NCI-H1436 (cell line): Measurements from ENCODE around the gene P2RY14.

ENCODE experiments used
- DNase-seq: peaks from one replicate; lab custom pipeline; 2025; lab: John Stamatoyannopoulos, UW

The P2RY14 gene

DNA sequence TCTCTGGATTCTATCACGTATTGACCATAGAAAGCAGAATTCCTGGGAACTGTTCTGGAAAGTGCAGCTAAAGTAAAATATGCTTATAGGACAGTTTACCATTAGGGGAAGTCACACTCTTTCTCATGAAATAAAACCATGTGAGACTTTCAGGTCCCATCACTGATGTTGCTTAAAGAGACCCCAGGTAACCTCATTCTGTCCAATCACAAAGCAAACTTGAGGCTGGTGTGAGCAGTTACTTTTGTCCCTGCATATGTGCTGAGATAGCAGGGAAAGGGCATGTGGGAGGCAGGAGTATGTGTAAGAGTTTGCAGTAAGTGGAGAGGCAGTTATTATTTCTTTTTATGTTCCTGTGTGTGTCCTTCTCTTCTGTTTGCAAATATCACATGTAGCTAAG, 22.2 kb upstream of the P2RY14 start:
- DNase-seq: no peak

GRCh38 chr3:151299006-151299405, 20.7 kb upstream of the P2RY14 start:
- no peak for DNase-seq

DNA sequence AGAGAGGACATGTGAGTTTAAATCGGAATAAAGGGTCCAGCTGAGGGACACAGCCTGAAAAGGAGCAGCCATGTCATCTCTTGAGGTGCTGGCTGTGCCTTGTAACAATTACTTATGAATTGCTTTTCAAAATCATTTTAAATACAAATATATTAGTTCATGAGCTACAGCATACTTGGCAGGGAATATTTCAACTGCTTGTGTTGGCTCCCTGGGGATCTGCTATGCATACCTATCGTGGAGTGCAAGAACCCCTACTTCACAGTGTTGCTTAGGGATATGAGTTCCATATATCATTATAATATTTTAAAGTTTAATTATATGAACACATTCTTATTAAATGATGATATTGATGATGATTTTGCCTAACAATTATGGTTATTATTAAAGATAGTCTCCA, 19.1 kb upstream of the P2RY14 start:
- DNase-seq: no peak

DNA sequence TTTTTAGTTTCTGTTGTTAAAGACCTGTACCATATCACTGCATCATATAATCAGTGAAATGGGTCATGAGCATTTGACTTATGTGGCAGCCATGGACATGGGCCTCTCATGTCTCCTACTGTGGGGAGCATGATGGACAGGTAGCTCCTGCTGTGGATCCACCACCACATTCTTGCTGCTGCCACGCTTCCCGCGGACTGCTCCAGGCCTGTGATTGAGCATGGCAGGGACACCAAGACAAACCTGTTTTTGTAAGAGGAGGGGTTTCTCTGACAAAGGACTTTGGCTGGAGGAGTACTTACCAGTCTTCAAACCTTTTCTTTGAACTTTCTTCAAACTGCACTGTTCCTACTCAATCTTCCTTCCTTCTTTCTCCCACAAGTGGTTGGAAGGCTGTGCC, 17.9 kb upstream of the P2RY14 start:
- DNase-seq: no peak

DNA sequence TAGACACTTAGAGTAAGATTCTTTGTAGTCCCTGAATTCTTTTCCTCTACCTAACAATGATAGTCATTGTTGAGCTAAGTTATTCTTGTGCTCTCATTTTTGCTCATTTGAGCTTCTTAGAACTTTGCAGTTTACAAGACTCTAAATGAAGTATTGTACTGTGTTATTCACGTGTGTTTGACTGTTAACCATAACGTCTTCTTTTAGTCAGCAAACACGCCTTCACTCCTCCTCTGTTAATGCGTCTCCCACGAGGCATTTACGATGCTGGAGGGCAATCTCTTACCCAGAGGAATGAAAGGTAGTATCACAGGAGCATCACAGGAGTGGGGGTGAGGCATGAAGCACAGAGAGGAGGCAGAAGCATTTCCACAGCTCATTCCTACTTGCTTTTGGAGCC, 14.8 kb upstream of the P2RY14 start:
- no peak for DNase-seq

GRCh38 chr3:151290673-151291072, 12.3 kb upstream of the P2RY14 start:
- DNase-seq: no peak

DNA sequence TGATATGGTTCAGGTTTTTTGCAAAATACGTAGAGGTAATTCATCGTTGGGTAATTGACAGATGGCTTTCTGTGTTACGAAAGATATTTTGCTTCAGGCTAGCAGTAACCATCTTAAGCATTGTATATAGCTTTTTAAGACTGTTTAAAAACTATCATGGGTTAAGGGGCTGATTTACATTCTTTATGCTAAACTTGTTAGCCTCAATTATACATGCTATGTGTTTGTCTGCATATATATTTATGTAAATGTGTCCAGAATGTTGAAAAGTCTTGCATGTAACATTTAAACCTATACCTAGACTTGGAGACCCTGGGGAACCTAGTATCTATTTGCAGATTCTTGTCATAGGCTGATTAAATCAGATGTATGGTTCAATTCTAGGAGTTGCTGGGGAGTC, 11.1 kb upstream of the P2RY14 start:
- no peak for DNase-seq

- DNase-seq: no peak
Observed at GRCh38 chr3:151285940-151286339, 7.6 kb upstream of the P2RY14 start.

GRCh38 chr3:151283907-151284461, 5.6 kb upstream of the P2RY14 start:
- no peak for DNase-seq

DNA sequence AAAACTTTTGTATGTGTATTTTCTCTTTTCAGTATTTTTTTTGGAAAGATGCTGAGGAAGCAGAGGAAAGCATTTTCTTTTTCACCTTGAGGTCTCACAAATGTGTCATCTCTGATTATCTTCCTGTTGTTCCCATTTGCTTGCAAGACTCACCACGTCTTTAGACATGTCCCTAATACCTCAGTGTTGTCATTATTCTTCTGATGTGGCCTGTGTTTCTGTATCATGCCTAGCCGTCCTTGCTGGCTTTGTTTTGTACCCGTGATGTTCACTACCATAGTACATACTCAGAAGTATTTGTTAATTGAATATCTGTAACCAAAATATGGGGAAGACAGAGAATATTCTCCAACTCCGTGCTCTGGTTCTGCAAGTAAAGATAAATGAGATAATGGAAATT, 5.0 kb upstream of the P2RY14 start:
- DNase-seq: no peak

- peak; percentile 50 for DNase-seq
Observed at GRCh38 chr3:151282921-151283320, 4.6 kb upstream of the P2RY14 start.

GRCh38 chr3:151281671-151282324, 3.5 kb upstream of the P2RY14 start:
- no peak for DNase-seq

DNA sequence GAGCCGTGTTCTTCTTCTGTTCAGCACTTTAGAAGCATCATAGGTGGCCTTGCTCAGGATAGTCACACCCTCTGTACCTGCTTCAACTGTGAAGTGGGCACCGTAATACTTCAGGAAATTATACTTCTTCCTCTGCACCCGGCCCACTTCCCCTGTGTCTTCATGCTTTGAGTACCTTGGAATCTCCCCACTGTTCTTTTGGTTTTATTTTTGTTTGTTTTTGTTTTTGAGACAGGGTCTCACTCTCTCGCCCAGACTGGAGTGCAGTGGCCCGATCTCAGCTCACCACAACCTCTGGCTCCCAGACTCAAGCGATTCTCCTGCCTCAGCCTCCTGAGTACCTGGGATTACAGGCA, 1.7 kb downstream of the P2RY14 start:
- DNase-seq: no peak

GRCh38 chr3:151276038-151276686, 2.2 kb downstream of the P2RY14 start:
- no peak for DNase-seq

DNA sequence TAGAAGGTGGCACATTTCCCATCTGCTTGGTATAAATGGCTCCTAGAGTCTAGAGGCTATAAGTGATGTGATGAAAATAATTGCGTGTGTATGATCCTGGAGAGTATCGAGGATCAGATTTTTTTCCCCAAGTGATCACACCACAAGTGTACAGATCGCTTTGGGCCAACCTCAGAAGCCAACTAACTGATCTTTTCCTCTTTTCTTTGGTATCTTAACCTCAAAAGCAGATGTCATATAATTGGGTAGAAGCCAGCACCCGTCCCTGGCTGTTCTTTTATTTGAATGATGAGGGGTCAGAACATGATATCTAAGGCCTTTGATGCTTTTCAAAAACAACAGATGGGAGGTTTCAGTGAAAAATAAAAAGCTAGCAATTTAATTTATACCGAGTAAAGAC, 3.3 kb downstream of the P2RY14 start:
- DNase-seq: no peak

DNA sequence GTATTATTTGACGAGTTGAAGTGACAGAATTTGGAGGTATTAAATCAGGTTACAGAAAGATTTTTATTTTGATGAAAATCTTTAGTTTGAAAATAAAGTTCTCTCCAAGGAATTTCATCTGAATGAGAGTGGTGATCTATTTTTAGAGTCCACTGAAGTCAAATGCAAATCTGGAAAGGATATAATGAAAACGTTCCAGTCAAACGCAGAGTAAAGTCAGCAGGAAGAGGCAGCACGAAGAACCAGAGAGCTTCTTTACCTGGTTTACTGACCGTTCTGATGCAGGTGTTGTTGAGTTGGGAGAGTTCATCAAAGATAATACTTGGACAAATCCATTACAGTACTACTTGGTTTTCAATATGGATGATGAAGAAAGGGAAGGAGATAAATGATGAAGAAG, 8.7 kb downstream of the P2RY14 start:
- DNase-seq: no peak

GRCh38 chr3:151268267-151269235, 9.8 kb downstream of the P2RY14 start:
- DNase-seq: no peak

DNA sequence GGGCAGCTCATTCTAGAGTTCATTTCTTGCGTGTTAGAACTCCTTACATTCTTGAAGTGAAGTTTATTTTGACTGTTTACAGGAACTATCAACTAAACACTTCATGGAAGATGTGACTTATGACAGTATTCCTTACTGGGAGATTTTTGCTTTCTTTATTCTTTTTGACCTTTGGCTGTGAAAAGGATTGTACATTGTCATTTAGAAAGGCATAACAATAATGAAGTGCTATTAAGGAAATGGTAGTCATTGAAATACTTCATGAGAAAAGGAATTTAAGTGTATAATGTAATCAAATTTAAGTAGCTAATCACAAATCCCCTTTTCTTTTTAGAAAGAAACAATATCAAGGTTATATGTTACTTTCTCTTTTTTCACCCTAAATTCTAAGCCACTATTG, 11.3 kb downstream of the P2RY14 start:
- no peak for DNase-seq

DNA sequence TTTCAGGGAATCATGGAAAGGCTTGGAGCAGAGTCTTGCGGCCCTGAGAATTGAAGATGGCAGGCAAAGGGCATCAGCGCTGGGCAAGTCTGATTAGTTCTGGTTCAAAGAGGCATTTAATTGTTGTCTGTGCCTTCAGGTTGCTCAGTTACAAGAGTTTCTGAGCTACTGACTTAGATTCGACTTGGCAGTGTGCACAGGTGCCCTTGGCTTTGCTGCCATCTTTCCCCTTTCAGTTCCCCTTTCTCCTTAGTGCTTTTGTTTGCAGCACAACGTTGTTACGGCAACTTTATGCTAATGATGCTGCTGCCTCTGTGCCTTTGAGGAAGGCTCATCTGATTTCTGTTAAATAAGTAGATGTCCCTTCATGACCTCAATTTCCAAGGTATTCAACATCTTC, 12.5 kb downstream of the P2RY14 start:
- DNase-seq: peak; percentile 27

GRCh38 chr3:151265166-151265565, 13.2 kb downstream of the P2RY14 start:
- DNase-seq: no peak

- no peak for DNase-seq
Observed at GRCh38 chr3:151264605-151265004, 13.7 kb downstream of the P2RY14 start.

- no peak for DNase-seq
Observed at GRCh38 chr3:151262871-151263525, 15.3 kb downstream of the P2RY14 start.
